ENCODE measurements around the gene C1orf21. TPM values are rescaled to one million over a fixed set of nuclear protein-coding genes. Genes with fewer than 3 reads are reported as not detected.

The C1orf21 gene
- total RNA-seq, 1 donor from 2014 or later, result 3.3 TPM

- intact Hi-C loops (cut with micrococcal nuclease), result no loop called here
Observed at GRCh38 chr1:184648160-184648855, 261.5 kb downstream of the C1orf21 start.

GRCh38 chr1:184648856-184649201, 262.0 kb downstream of the C1orf21 start:
- intact Hi-C loops (cut with micrococcal nuclease), result no loop called here

- intact Hi-C loops (cut with micrococcal nuclease), result no loop called here
Observed at GRCh38 chr1:184649451-184649888, 262.6 kb downstream of the C1orf21 start.

GRCh38 chr1:184650177-184650866, 263.5 kb downstream of the C1orf21 start:
- intact Hi-C loops (cut with micrococcal nuclease), result no loop called here

DNA sequence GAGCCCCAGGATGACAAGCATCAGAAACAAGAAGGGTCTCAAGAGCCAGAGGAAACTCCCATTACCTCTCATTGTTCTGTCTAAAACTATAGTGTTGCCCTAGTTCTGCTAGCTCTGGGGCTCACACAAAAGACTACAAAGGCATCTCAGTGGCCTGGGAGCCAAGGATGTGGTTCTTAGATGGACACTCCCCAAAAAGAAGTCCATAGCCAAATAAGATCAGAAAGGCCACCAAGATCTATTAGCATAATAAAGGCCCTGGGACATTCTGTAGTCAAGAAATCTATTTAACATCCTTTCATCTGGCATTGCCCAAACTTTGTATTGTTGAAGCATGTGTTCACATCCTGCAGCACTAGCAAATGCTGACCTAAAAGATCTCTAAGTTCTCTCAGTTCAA, 268.4 kb downstream of the C1orf21 start:
- intact Hi-C loops (cut with micrococcal nuclease), result no loop called here

DNA sequence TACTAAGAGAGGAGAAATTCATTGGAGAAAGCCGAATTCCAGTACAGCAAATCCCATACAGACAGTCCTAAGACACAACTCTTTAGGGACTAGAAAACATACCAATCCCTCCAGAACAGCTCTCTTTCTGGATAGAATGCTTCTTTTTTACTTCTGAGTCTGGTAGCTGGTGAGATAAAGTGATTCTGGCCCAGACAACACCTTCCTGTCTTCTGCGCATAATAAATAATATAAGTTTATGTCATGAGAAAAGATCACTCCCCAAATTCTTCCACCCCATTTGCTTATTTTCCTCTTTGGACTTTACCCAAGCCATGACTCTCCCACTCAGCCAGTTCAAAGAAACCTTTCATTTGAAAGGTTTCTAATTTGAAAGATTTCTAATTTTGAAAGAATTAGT, 269.4 kb downstream of the C1orf21 start:
- intact Hi-C loops (cut with micrococcal nuclease), result no loop called here

GRCh38 chr1:184658055-184658454, 271.2 kb downstream of the C1orf21 start:
- intact Hi-C loops (cut with micrococcal nuclease), result no loop called here

- intact Hi-C loops (cut with micrococcal nuclease), result no loop called here
Observed at GRCh38 chr1:184660462-184661191, 273.8 kb downstream of the C1orf21 start.

GRCh38 chr1:184661801-184662200, 275.0 kb downstream of the C1orf21 start:
- intact Hi-C loops (cut with micrococcal nuclease), result no loop called here

DNA sequence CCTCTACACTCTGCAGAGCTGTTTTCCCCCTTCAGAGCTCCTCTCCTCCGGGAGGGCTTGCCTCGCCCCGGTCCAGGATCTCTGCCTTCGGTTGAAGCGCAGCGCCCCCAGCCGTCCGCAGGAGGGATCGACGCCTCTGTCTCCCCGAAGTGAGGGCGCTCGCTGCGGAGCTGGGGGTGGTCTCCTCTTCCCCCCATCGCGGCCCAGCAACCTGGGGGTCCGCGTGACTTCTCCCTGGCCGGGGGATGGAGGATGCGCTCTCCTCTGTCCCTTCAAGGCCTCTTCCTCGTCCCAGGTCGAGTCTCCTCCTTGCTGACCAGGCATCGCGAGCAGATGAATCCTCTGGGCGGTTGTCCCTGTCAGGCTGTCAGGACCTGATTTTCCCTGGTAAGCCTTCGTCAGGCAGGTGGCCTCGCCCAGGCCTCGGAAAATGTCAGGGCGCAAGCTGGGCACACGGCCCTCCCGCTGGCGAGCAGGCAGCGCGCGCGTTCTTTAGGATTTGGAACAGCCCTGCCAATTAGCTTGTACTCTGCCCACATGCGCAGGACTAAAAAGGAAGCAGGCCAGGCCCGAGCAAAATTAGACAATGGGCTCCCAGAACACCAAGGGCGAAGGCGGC, 277.3 kb downstream of the C1orf21 start:
- intact Hi-C loops (cut with micrococcal nuclease), result loop anchor here (2.0 kb wide), 1 partner anchor 589 kb away; no protein-coding TSS in a partner anchor

- intact Hi-C loops (cut with micrococcal nuclease), result loop anchor here (2.0 kb wide), 1 partner anchor 590 kb away; no protein-coding TSS in a partner anchor
Observed at GRCh38 chr1:184664661-184665060, 277.8 kb downstream of the C1orf21 start.

DNA sequence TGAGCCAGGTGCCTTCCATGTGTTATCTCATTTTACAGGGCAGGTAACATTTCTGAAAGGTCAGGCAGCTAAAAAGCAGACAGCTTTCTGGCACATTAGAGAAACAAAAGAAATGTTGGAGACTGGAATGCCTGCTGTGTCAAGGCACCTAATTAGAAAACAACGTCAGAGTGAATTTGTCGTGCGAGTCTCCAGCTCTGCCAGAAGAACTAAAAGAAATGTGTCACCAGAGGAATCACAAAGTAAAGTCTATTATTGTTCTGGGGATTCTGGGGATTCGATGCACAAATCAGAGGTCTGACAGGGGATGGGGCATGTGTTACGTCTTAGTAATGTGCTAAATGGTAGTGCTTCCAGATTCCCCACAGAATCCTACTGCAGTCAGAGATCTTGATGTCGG, 278.5 kb downstream of the C1orf21 start:
- intact Hi-C loops (cut with micrococcal nuclease), result loop anchor here (2.0 kb wide), 1 partner anchor 591 kb away; no protein-coding TSS in a partner anchor

- intact Hi-C loops (cut with micrococcal nuclease), result no loop called here
Observed at GRCh38 chr1:184669391-184669790, 282.6 kb downstream of the C1orf21 start.

- intact Hi-C loops (cut with micrococcal nuclease), result no loop called here
Observed at GRCh38 chr1:184672013-184672726, 285.3 kb downstream of the C1orf21 start.

GRCh38 chr1:184673305-184673704, 286.5 kb downstream of the C1orf21 start:
- intact Hi-C loops (cut with micrococcal nuclease), result no loop called here

GRCh38 chr1:184677344-184677743, 290.5 kb downstream of the C1orf21 start:
- intact Hi-C loops (cut with micrococcal nuclease), result no loop called here

All from T-helper 2 cell treated with Interferon-gamma antibody and Interleukin-4, amounts not matched to agents 100 ng/mL and 5 ng/mL, for 36 hours (primary cell).